K562 (cell line): ENCODE data around the gene OSBPL7. TPM values are rescaled to one million over a fixed set of nuclear protein-coding genes. Genes with fewer than 3 reads are reported as not detected.

Experiments used
- ATAC-seq: fragments of 200-7000 bp; cut with Tn5 transposase; 3 replicates; pipeline ENCODE4 v1.9.1; 2020; ENCODE audit warnings: moderate library complexity
- BruUV-seq: library from RNA; stranded (reverse); fragments of 400-500 nt; replicated peaks from 2 replicates; lab custom pipeline; 2021; lab: Mats Ljungman, UMichigan
- CTCF ChIA-PET: fragments of 300-600 bp; formaldehyde crosslinking; extraction: SDS; loops from one replicate; lab custom pipeline; 2021; ENCODE audit warnings: low intra/inter-chr PET ratio; lab: Yijun Ruan, JAX
- POLR2A ChIA-PET: fragments of 300-600, 350-650 bp; sonication (Branson Sonifier 250); formaldehyde crosslinking; extraction: SDS; loops from one replicate; lab custom pipeline; 2021; ENCODE audit warnings: antibody characterized with exemption, inconsistent platforms; lab: Yijun Ruan, JAX
- DNase-seq, 4 experiments: peaks; one replicate each; pipeline versions ENCODE4 v3.0.0 to v3.0.0-alpha.2; 2011 to 2018; ENCODE audit warnings: low spot score in 3 of 4, mixed read lengths in 3 of 4; ENCODE audit errors: extremely low read depth in 1 of 4
- FAIRE-seq: peaks from 2 replicates; lab custom pipeline; 2011; peaks lifted over from hg19 to GRCh38; lab: Jason Lieb, UNC
- H2AFZ ChIP-seq: 2 replicates; pipeline ENCODE4 v1.6.0; 2011; ENCODE audit warnings: low read depth, low read length, control low read depth, inconsistent platforms
- H3K27ac ChIP-seq: fragments of 200-600 bp; 3 replicates; pipeline ENCODE4 v1.8.0; 2011; ENCODE audit warnings: low read depth, mild to moderate bottlenecking, control low read depth, inconsistent platforms, low read length, moderate library complexity, mixed read lengths; ENCODE audit errors: extremely low read depth
- H3K27me3 ChIP-seq, 2 experiments: fragments of 300-600 bp in 1 of 2; 2 replicates in 1 of 2; 3 replicates in 1 of 2; pipeline versions ENCODE4 v1.6.0 to v1.8.0; 2011; ENCODE audit warnings: inconsistent platforms in 2 of 2, low read length in 2 of 2, mild to moderate bottlenecking in 1 of 2, mixed read lengths in 1 of 2, moderate library complexity in 1 of 2; ENCODE audit not compliant: control insufficient read depth in 2 of 2, insufficient read depth in 2 of 2
- H3K36me3 ChIP-seq: fragments of 300-600 bp; 3 replicates; pipeline ENCODE4 v1.8.0; 2011; ENCODE audit warnings: mild to moderate bottlenecking, low read length, inconsistent platforms; ENCODE audit not compliant: control insufficient read depth, insufficient read depth
- H3K4me1 ChIP-seq, 2 experiments: fragments of 200-600 bp in 1 of 2; replicated peaks in 1 of 2; 2 replicates in 1 of 2; 3 replicates in 1 of 2; pipeline versions ENCODE4 v1.5.1 to v1.8.0; 2011; ENCODE audit warnings: inconsistent platforms in 2 of 2, low read length in 2 of 2, mild to moderate bottlenecking in 1 of 2, mixed read lengths in 1 of 2, moderate library complexity in 1 of 2; ENCODE audit not compliant: control insufficient read depth in 2 of 2, insufficient read depth in 2 of 2
- H3K4me2 ChIP-seq: 2 replicates; pipeline ENCODE4 v1.6.1; 2011; ENCODE audit warnings: low read length, control low read depth, inconsistent platforms, mixed read lengths; ENCODE audit not compliant: insufficient read depth
- H3K4me3 ChIP-seq: fragments of 200-600 bp; sonication (generic), shearing (Covaris generic); 2 replicates; pipeline ENCODE4 v1.5.1; 2016; ENCODE audit warnings: control low read depth, inconsistent platforms
- H3K79me2 ChIP-seq: fragments of 200-600 bp; 3 replicates; pipeline ENCODE4 v1.8.0; 2011; ENCODE audit warnings: low read length, inconsistent platforms; ENCODE audit not compliant: control insufficient read depth, insufficient read depth
- H3K9ac ChIP-seq, 2 experiments: 2 replicates each; pipeline versions ENCODE4 v1.6.0 to v1.6.1; 2011; ENCODE audit warnings: low read depth in 2 of 2, low read length in 2 of 2, control low read depth in 1 of 2, inconsistent platforms in 1 of 2, mild to moderate bottlenecking in 1 of 2, mixed read lengths in 1 of 2; ENCODE audit not compliant: insufficient read depth in 1 of 2
- H3K9me1 ChIP-seq: one replicate; pipeline ENCODE4 v1.6.0; 2011; ENCODE audit warnings: inconsistent platforms, mild to moderate bottlenecking, low read length, moderate library complexity; ENCODE audit not compliant: control insufficient read depth, insufficient read depth
- H3K9me3 ChIP-seq: replicated peaks from 2 replicates; pipeline ENCODE4 v1.5.1; 2011; ENCODE audit warnings: low read depth, low read length, inconsistent platforms; ENCODE audit not compliant: control insufficient read depth, insufficient read depth
- H4K20me1 ChIP-seq: replicated peaks from 2 replicates; pipeline ENCODE4 v1.6.1; 2011; ENCODE audit warnings: low read length, inconsistent platforms, mixed read lengths; ENCODE audit not compliant: control insufficient read depth, insufficient read depth
- ASH1L ChIP-seq: fragments of 450-650 bp; IDR thresholded peaks from 2 replicates; pipeline ENCODE4 v1.6.1; 2018; ENCODE audit warnings: borderline replicate concordance, mild to moderate bottlenecking, low read depth; ENCODE audit not compliant: partially characterized antibody
- CTBP1 ChIP-seq: fragments of 450-650 bp; IDR thresholded peaks from 2 replicates; pipeline ENCODE4 v1.6.1; 2016; ENCODE audit warnings: borderline replicate concordance
- MCM2 ChIP-seq: fragments of 450-650 bp; IDR thresholded peaks from 2 replicates; pipeline ENCODE4 v1.6.1; 2017; ENCODE audit warnings: low read depth, mild to moderate bottlenecking
- RBM17 ChIP-seq: fragments of 200-400 bp; formaldehyde crosslinking; IDR thresholded peaks from 2 replicates; pipeline ENCODE4 v1.6.1; 2017; ENCODE audit warnings: low read depth, mild to moderate bottlenecking, low read length, borderline replicate concordance
- SAP30 ChIP-seq: fragments of 200-600 bp; sonication (generic); IDR thresholded peaks from 2 replicates; pipeline ENCODE4 v1.6.1; 2012; ENCODE audit warnings: borderline replicate concordance, low read depth, mild to moderate bottlenecking, moderate library complexity, low read length, control low read depth, inconsistent platforms; ENCODE audit not compliant: insufficient read depth, poor library complexity, severe bottlenecking
- SUPT5H ChIP-seq: fragments of 450-650 bp; IDR thresholded peaks from 2 replicates; pipeline ENCODE4 v1.6.1; 2016
- TBP ChIP-seq: optimal IDR thresholded peaks from 2 replicates; pipeline ENCODE3; 2011; ENCODE audit warnings: low read depth, low read length, improper control_type of control experiment
- TRIM24 ChIP-seq, 2 experiments: fragments of 450-650 bp; IDR thresholded peaks; 2 replicates each; pipeline ENCODE4 v1.6.1; 2016
- WGBS: fragments of 100-300 bp; shearing (Covaris generic); methylation state at CpG from one replicate; pipeline ENCODE4 v1.1.6; 2016; ENCODE audit warnings: low coverage, mixed read lengths; ENCODE audit not compliant: insufficient coverage; ENCODE audit errors: missing lambda C conversion rate; 5-methylcytosine and 5-hydroxymethylcytosine counted together
- in situ Hi-C: fragments of 300-500 bp; cut with MboI; formaldehyde crosslinking; loops from 4 replicates; pipeline ENCODE4 v1.15.0; 2018; ENCODE audit warnings: inconsistent platforms, mixed read lengths
- intact Hi-C: fragments of 100-400 bp; cut with micrococcal nuclease; formaldehyde crosslinking; loops from 2 replicates; pipeline ENCODE4 v1.14.2; 2022
- polyA plus RNA-seq, 8 experiments: library from polyadenylated mRNA; depleted of rRNA in 4 of 8; stranded (reverse) in 5 of 8; unstranded in 3 of 8; fragments of >200 nt; fragmentation: Nextera tagmentation in 2 of 8; fragmentation: Illumina TruSeq in 1 of 8; extraction: Ambion mirVana in 2 of 8; extraction: Trizol in 1 of 8; gene quantifications; 2 replicates each; pipeline versions ENCODE4 v1.2.1 to v1.2.3, GENCODE V29; 2011 to 2014; ENCODE audit warnings: inconsistent platforms in 1 of 8, missing spikeins in 1 of 8
- total RNA-seq, 7 experiments: library from RNA; depleted of rRNA in 6 of 7; stranded (reverse); fragments of >200 nt in 6 of 7; fragmentation: Illumina TruSeq in 2 of 7; extraction: Trizol in 2 of 7; gene quantifications; 2 replicates each; pipeline versions ENCODE4 v1.2.1 to v1.2.3, GENCODE V29; 2011 to 2021; ENCODE audit warnings: low replicate concordance in 1 of 7
- TF ChIP-seq, protein P1 (sequence below): fragments of 250-450 bp; sonication (Bioruptor Pico); IDR thresholded peaks from 2 replicates; pipeline ENCODE4 v1.8.0; 2022; ENCODE audit warnings: moderate library complexity, mild to moderate bottlenecking, inconsistent platforms
- TF ChIP-seq, protein P2 (sequence below): fragments of 250-450 bp; sonication (Bioruptor Pico); IDR thresholded peaks from 2 replicates; pipeline ENCODE4 v1.5.0; 2020; ENCODE audit warnings: mild to moderate bottlenecking, borderline replicate concordance
- TF ChIP-seq, protein P3 (sequence below): sonication (generic); formaldehyde crosslinking; IDR thresholded peaks from 2 replicates; pipeline ENCODE4 v1.8.0; 2022; ENCODE audit warnings: missing genetic modification reagents, mild to moderate bottlenecking, borderline replicate concordance
- TF ChIP-seq, protein P4 (sequence below): fragments of 450-650 bp; IDR thresholded peaks from 2 replicates; pipeline ENCODE4 v1.7.0; 2016; ENCODE audit warnings: borderline replicate concordance

The OSBPL7 gene
- total and polyA plus RNA-seq, 9 of the 15 experiments (the other 6 are each of a cell fraction or from before 2014, with no cell fraction given), result 0.32 to 11.9 (median 5.8) TPM

DNA sequence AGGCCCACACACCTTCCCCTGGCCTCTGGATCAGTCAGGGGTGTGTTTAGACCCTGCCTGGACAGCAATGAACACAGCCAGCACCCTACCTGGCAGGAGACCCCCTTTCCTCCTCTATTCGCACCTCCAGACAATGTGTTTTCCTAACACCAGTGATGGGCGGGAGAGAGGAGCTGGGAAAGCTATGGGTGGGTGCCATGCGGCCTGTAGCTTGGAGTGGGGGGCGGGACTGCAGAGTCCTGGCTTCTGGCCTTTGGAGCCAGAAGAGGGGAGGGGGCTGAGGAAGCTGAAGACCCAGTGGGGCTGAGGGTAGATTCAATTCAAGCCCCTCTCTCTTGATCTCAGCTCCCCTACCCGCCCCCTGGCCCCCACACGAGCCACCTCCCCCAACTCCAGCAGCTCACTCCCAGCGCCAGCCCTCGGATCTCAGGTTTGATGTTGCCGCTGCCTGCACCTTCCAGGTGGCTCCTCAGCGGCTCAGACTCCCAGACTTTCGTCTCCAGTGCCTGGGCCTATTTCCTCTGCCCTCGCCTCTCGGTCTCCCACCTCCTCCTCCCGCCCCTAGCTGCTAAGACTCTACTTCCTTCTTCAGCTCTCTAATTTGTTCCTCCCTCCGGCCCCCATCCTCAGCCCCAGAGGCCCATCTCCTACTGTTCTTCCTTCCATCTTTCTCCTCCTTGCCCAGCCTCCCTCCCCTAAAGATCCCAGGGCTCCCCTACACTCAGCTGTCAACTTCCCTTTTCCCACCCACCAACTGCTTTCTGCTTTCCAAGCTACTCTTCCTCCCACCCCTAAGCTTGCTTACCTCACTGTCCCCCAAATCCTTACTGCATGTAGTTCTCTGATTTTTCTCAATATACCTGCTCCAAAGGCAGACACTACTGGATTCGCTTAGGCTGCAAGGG, 36.2 kb upstream of the OSBPL7 start:
- DNase-seq, result no peak
- Histone ChIP-seq H3K9ac (0 out of 4 replicates have a peak overlapping the region, but pooled peaks of 1 of the 2 experiments have one; percentile 38), H3K9me1 (no peaks in the 10 kb centered on the region), H3K79me2 (no peaks in the 10 kb centered on the region), H3K4me3 (no peak overlapping the region), H2AFZ (no peak overlapping the region), H3K4me2 (no peak overlapping the region), H3K9me3 (no peaks in the 10 kb centered on the region), H3K4me1 (peaks cover 9 to 19% of the 10 kb centered on the region in 2 experiments; a peak in 4 of 5 replicates), H3K27ac (no peak overlapping the region), H4K20me1 (no peaks in the 10 kb centered on the region), H3K36me3 (no peaks in the 10 kb centered on the region), H3K27me3 (peaks cover 0 to 2% of the 10 kb centered on the region in 2 experiments; a peak in 1 of 5 replicates)
- intact Hi-C loops, result no loop called here
- ChIA-PET POLR2A (interaction anchor here (0.6 to 1.4 kb wide), 6 partner anchors 9 to 124 kb away, joined by 3 to 8 read pairs (median 4); no protein-coding TSS in a partner anchor), CTCF (no interaction called here)
- FAIRE-seq, result no peak
- BruUV-seq, result no TSS peak
- ATAC-seq, result no peak
- in situ Hi-C loops, result no loop called here
- WGBS, result 58% methylated on average over 15 of the region's 16 CpGs
- TF ChIP-seq, protein P1, sequence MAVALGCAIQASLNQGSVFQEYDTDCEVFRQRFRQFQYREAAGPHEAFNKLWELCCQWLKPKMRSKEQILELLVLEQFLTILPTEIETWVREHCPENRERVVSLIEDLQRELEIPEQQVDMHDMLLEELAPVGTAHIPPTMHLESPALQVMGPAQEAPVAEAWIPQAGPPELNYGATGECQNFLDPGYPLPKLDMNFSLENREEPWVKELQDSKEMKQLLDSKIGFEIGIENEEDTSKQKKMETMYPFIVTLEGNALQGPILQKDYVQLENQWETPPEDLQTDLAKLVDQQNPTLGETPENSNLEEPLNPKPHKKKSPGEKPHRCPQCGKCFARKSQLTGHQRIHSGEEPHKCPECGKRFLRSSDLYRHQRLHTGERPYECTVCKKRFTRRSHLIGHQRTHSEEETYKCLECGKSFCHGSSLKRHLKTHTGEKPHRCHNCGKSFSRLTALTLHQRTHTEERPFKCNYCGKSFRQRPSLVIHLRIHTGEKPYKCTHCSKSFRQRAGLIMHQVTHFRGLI, result no peak
- TF ChIP-seq SUPT5H (no peak), TRIM24 (IDR thresholded peaks at IDR 0.05) (no peak), MCM2 (no peak), SAP30 (no peak), RBM17 (no peak), CTBP1 (no peak), ASH1L (no peak), TBP (no peak)
- TF ChIP-seq, protein P2, sequence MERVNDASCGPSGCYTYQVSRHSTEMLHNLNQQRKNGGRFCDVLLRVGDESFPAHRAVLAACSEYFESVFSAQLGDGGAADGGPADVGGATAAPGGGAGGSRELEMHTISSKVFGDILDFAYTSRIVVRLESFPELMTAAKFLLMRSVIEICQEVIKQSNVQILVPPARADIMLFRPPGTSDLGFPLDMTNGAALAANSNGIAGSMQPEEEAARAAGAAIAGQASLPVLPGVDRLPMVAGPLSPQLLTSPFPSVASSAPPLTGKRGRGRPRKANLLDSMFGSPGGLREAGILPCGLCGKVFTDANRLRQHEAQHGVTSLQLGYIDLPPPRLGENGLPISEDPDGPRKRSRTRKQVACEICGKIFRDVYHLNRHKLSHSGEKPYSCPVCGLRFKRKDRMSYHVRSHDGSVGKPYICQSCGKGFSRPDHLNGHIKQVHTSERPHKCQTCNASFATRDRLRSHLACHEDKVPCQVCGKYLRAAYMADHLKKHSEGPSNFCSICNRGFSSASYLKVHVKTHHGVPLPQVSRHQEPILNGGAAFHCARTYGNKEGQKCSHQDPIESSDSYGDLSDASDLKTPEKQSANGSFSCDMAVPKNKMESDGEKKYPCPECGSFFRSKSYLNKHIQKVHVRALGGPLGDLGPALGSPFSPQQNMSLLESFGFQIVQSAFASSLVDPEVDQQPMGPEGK (CRISPR knock-in tag), result no peak
- TF ChIP-seq, protein P3, sequence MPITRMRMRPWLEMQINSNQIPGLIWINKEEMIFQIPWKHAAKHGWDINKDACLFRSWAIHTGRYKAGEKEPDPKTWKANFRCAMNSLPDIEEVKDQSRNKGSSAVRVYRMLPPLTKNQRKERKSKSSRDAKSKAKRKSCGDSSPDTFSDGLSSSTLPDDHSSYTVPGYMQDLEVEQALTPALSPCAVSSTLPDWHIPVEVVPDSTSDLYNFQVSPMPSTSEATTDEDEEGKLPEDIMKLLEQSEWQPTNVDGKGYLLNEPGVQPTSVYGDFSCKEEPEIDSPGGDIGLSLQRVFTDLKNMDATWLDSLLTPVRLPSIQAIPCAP, result no peak
- TF ChIP-seq, protein P4, sequence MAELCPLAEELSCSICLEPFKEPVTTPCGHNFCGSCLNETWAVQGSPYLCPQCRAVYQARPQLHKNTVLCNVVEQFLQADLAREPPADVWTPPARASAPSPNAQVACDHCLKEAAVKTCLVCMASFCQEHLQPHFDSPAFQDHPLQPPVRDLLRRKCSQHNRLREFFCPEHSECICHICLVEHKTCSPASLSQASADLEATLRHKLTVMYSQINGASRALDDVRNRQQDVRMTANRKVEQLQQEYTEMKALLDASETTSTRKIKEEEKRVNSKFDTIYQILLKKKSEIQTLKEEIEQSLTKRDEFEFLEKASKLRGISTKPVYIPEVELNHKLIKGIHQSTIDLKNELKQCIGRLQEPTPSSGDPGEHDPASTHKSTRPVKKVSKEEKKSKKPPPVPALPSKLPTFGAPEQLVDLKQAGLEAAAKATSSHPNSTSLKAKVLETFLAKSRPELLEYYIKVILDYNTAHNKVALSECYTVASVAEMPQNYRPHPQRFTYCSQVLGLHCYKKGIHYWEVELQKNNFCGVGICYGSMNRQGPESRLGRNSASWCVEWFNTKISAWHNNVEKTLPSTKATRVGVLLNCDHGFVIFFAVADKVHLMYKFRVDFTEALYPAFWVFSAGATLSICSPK, result no peak
